H9 (cell line): Measurements from ENCODE around the gene ABCA10. TPM values are rescaled to one million over a fixed set of nuclear protein-coding genes. Genes with fewer than 3 reads are reported as not detected.

Experiments
- DNase-seq: peaks from one replicate; pipeline ENCODE4 v3.0.0-alpha.2; 2017
- H2AFZ ChIP-seq: one replicate; pipeline ENCODE4 v1.6.1; 2013; ENCODE audit warnings: mild to moderate bottlenecking, low read length, control low read depth, moderate library complexity
- H2AK5ac ChIP-seq: 2 replicates; pipeline ENCODE4 v1.6.1; 2013; ENCODE audit warnings: low read length, control low read depth, mixed read lengths; ENCODE audit not compliant: insufficient read length
- H2BK120ac ChIP-seq: one replicate; pipeline ENCODE4 v1.6.1; 2013; ENCODE audit warnings: low read depth, mild to moderate bottlenecking, low read length, control low read depth, inconsistent platforms; ENCODE audit not compliant: poor library complexity, severe bottlenecking
- H2BK12ac ChIP-seq: 2 replicates; pipeline ENCODE4 v1.6.1; 2013; ENCODE audit warnings: low read length, control low read depth, mixed read lengths, low read depth; ENCODE audit not compliant: insufficient read length
- H2BK15ac ChIP-seq: 2 replicates; pipeline ENCODE4 v1.6.1; 2013; ENCODE audit warnings: low read depth, low read length, control low read depth
- H2BK20ac ChIP-seq: one replicate; pipeline ENCODE4 v1.6.1; 2013; ENCODE audit warnings: low read depth, mild to moderate bottlenecking, low read length, control low read depth, inconsistent platforms; ENCODE audit not compliant: poor library complexity, severe bottlenecking
- H2BK5ac ChIP-seq: 2 replicates; pipeline ENCODE4 v1.6.1; 2013; ENCODE audit warnings: low read length, control low read depth, mixed read lengths; ENCODE audit not compliant: insufficient read length
- H3K14ac ChIP-seq: 2 replicates; pipeline ENCODE4 v1.6.1; 2013; ENCODE audit warnings: low read length, control low read depth; ENCODE audit not compliant: insufficient read depth
- H3K18ac ChIP-seq: 2 replicates; pipeline ENCODE4 v1.6.1; 2013; ENCODE audit warnings: low read depth, mild to moderate bottlenecking, mixed read lengths, low read length, control low read depth; ENCODE audit not compliant: insufficient read length
- H3K23ac ChIP-seq: 2 replicates; pipeline ENCODE4 v1.6.1; 2013; ENCODE audit warnings: low read length, control low read depth, mixed read lengths, low read depth; ENCODE audit not compliant: insufficient read length
- H3K23me2 ChIP-seq: 2 replicates; pipeline ENCODE4 v1.6.1; 2013; ENCODE audit warnings: low read depth, mild to moderate bottlenecking, mixed read lengths, low read length, control low read depth; ENCODE audit not compliant: insufficient read length, poor library complexity, severe bottlenecking
- H3K27ac ChIP-seq: 2 replicates; pipeline ENCODE4 v1.5.1; 2013; ENCODE audit warnings: low read length, control low read depth, mixed read lengths, low read depth; ENCODE audit not compliant: insufficient read length
- H3K27me3 ChIP-seq: 2 replicates; pipeline ENCODE4 v1.6.1; 2013; ENCODE audit warnings: low read length, control low read depth, inconsistent platforms; ENCODE audit not compliant: insufficient read depth
- H3K4ac ChIP-seq: 2 replicates; pipeline ENCODE4 v1.6.1; 2013; ENCODE audit warnings: low read depth, mild to moderate bottlenecking, control low read depth, inconsistent platforms, low read length, moderate library complexity
- H3K4me1 ChIP-seq: 2 replicates; pipeline ENCODE4 v1.6.1; 2013; ENCODE audit warnings: low read length, control low read depth, inconsistent platforms; ENCODE audit not compliant: insufficient read depth
- H3K4me2 ChIP-seq: 2 replicates; pipeline ENCODE4 v1.6.1; 2013; ENCODE audit warnings: low read length, control low read depth, mixed read lengths; ENCODE audit not compliant: insufficient read length, insufficient read depth
- H3K56ac ChIP-seq: 2 replicates; pipeline ENCODE4 v1.6.1; 2013; ENCODE audit warnings: low read depth, mild to moderate bottlenecking, mixed read lengths, low read length, control low read depth; ENCODE audit not compliant: insufficient read length
- H3K79me1 ChIP-seq: 2 replicates; pipeline ENCODE4 v1.6.1; 2013; ENCODE audit warnings: low read depth, mild to moderate bottlenecking, moderate library complexity, low read length, control low read depth, inconsistent platforms; ENCODE audit not compliant: insufficient read depth, poor library complexity, severe bottlenecking
- H3K79me2 ChIP-seq: 2 replicates; pipeline ENCODE4 v1.6.1; 2013; ENCODE audit warnings: low read length, control low read depth, inconsistent platforms; ENCODE audit not compliant: insufficient read depth
- H3K9ac ChIP-seq: 2 replicates; pipeline ENCODE4 v1.6.1; 2013; ENCODE audit warnings: low read length, control low read depth, mixed read lengths; ENCODE audit not compliant: insufficient read length; ENCODE audit errors: extremely low read depth
- H3K9me3 ChIP-seq: one replicate; pipeline ENCODE4 v1.6.1; 2013; ENCODE audit warnings: low read depth, low read length, inconsistent platforms; ENCODE audit not compliant: control insufficient read depth
- H3T11ph ChIP-seq: one replicate; pipeline ENCODE4 v1.6.1; 2013; ENCODE audit warnings: mild to moderate bottlenecking, low read length, control low read depth, inconsistent platforms
- H4K20me1 ChIP-seq: one replicate; pipeline ENCODE4 v1.6.1; 2013; ENCODE audit not compliant: control insufficient read depth, insufficient read length, insufficient read depth
- H4K5ac ChIP-seq: 2 replicates; pipeline ENCODE4 v1.6.1; 2013; ENCODE audit warnings: low read depth, mild to moderate bottlenecking, mixed read lengths, low read length, control low read depth; ENCODE audit not compliant: insufficient read length
- H4K8ac ChIP-seq: replicated peaks from 2 replicates; pipeline ENCODE4 v1.6.1; 2013; ENCODE audit warnings: low read length, control low read depth, mixed read lengths, low read depth; ENCODE audit not compliant: insufficient read length
- H4K91ac ChIP-seq: 2 replicates; pipeline ENCODE4 v1.6.1; 2013; ENCODE audit warnings: low read depth, mild to moderate bottlenecking, moderate library complexity, mixed read lengths, low read length, control low read depth; ENCODE audit not compliant: insufficient read length
- H3K27ac Mint-ChIP-seq, 3 experiments: 2 replicates in 2 of 3; 3 replicates in 1 of 3; pipeline ENCODE4 v1.8.0; 2020 to 2021; ENCODE audit warnings: mixed read lengths in 3 of 3, mild to moderate bottlenecking in 1 of 3, moderate library complexity in 1 of 3
- H3K27me3 Mint-ChIP-seq: 2 replicates; pipeline ENCODE4 v1.8.0; 2021; ENCODE audit warnings: low read depth, mild to moderate bottlenecking, moderate library complexity, mixed read lengths
- H3K36me3 Mint-ChIP-seq, 3 experiments: 2 replicates in 2 of 3; 3 replicates in 1 of 3; pipeline ENCODE4 v1.8.0; 2020 to 2021; ENCODE audit warnings: low read depth in 3 of 3, mixed read lengths in 3 of 3; ENCODE audit not compliant: insufficient read depth in 1 of 3
- H3K4me1 Mint-ChIP-seq, 2 experiments: 2 replicates each; pipeline ENCODE4 v1.8.0; 2020; ENCODE audit warnings: mixed read lengths in 2 of 2
- H3K4me3 Mint-ChIP-seq, 2 experiments: 2 replicates in 1 of 2; 3 replicates in 1 of 2; pipeline ENCODE4 v1.8.0; 2020 to 2021; ENCODE audit warnings: mild to moderate bottlenecking in 2 of 2, mixed read lengths in 2 of 2, moderate library complexity in 1 of 2
- H3K9me3 Mint-ChIP-seq, 2 experiments: 2 replicates in 1 of 2; 3 replicates in 1 of 2; pipeline ENCODE4 v1.8.0; 2020; ENCODE audit warnings: mild to moderate bottlenecking in 2 of 2, mixed read lengths in 2 of 2, moderate library complexity in 1 of 2
- CTCF ChIP-seq: fragments of 200-600 bp; sonication (generic); conservative IDR thresholded peaks from 3 replicates; pipeline ENCODE4 v1.8.0; 2021; ENCODE audit warnings: antibody characterized with exemption, mild to moderate bottlenecking
- WGBS: extraction: QIAGEN DNeasy Blood & Tissue Kit; methylation state at CpG from one replicate; pipeline ENCODE4 v1.1.7; 2013; ENCODE audit warnings: missing lambda C conversion rate, low lambda C conversion rate, mixed read lengths; ENCODE audit not compliant: insufficient read length; ENCODE audit errors: extremely low coverage; 5-methylcytosine and 5-hydroxymethylcytosine counted together
- total RNA-seq: library from RNA; stranded (reverse); gene quantifications from 2 replicates; pipeline ENCODE4 v1.2.1, GENCODE V29; 2021

ABCA10 gene
- total RNA-seq, 1 experiment from 2014 or later = not detected

- H3K27me3 Mint-ChIP-seq = no peaks in the 10 kb centered on the region
- Histone ChIP-seq H4K8ac (no peak overlapping the region), H2AK5ac (no peak overlapping the region), H3K18ac (no peak overlapping the region), H3K4me1 (no peaks in the 10 kb centered on the region), H2BK5ac (no peak overlapping the region), H2BK15ac (no peak overlapping the region), H3K23ac (no peak overlapping the region), H2AFZ (no peak overlapping the region), H3K79me2 (no peaks in the 10 kb centered on the region), H4K91ac (no peak overlapping the region), H3K79me1 (no peaks in the 10 kb centered on the region), H3K27me3 (no peaks in the 10 kb centered on the region), H3K56ac (no peak overlapping the region), H2BK120ac (no peak overlapping the region), H2BK20ac (no peak overlapping the region), H3K27ac (no peak overlapping the region), H3K9ac (no peak overlapping the region), H2BK12ac (no peak overlapping the region), H3K9me3 (no peaks in the 10 kb centered on the region), H3K4me2 (no peak overlapping the region), H4K20me1 (no peaks in the 10 kb centered on the region), H3K14ac (no peak overlapping the region), H3K4ac (no peak overlapping the region), H3T11ph (no peak overlapping the region), H4K5ac (no peak overlapping the region), H3K23me2 (no peaks in the 10 kb centered on the region)
- H3K9me3 Mint-ChIP-seq = no peaks in the 10 kb centered on the region
- H3K4me3 Mint-ChIP-seq = no peak overlapping the region
- TF ChIP-seq CTCF = no peak
- no peaks in the 10 kb centered on the region for H3K36me3 Mint-ChIP-seq
- H3K27ac Mint-ChIP-seq = no peak overlapping the region
- H3K4me1 Mint-ChIP-seq = no peaks in the 10 kb centered on the region
- DNase-seq = no peak
- no CpG with 5 or more reads among the region's 1 CpG for WGBS
These were observed 37.2 kb upstream of the ABCA10 start for GRCh38 chr17:69265873-69266272.
